A673 (cell line): ENCODE results near the gene PCDHGB5. TPM values are rescaled to one million over a fixed set of nuclear protein-coding genes. Genes with fewer than 3 reads are reported as not detected.

Experiments
- BruUV-seq: library from RNA; stranded (reverse); fragments of 400-500 nt; replicated peaks from 2 replicates; lab custom pipeline; 2021; lab: Mats Ljungman, UMichigan
- CTCF ChIA-PET: fragments of 300-600 bp; sonication (Branson Sonifier 250); formaldehyde crosslinking; loops from one replicate; lab custom pipeline; 2022; ENCODE audit warnings: antibody characterized with exemption; lab: Charles Lee
- POLR2A ChIA-PET: fragments of 300-600 bp; sonication (Branson Sonifier 250); formaldehyde crosslinking; loops from one replicate; lab custom pipeline; 2022; ENCODE audit warnings: antibody characterized with exemption; ENCODE audit not compliant: low non-redundant PET; lab: Charles Lee
- DNase-seq: peaks from one replicate; pipeline ENCODE4 v3.0.0-alpha.2; 2015; ENCODE audit warnings: low spot score
- H3K27ac ChIP-seq: fragments of 200-600 bp; sonication (generic); 2 replicates; pipeline ENCODE4 v1.5.1; 2016; ENCODE audit warnings: mixed run types, low read depth, mild to moderate bottlenecking, mixed read lengths, antibody characterized with exemption, low read length; ENCODE audit not compliant: poor library complexity, severe bottlenecking
- H3K27me3 ChIP-seq: fragments of 200-600 bp; sonication (generic); replicated peaks from 2 replicates; pipeline ENCODE4 v1.6.1; 2017; ENCODE audit warnings: mixed run types, low read depth, mild to moderate bottlenecking, mixed read lengths, antibody characterized with exemption, low read length; ENCODE audit not compliant: insufficient read depth, poor library complexity
- H3K36me3 ChIP-seq: fragments of 200-600 bp; sonication (generic); 2 replicates; pipeline ENCODE4 v1.6.1; 2016; ENCODE audit warnings: mixed run types, mild to moderate bottlenecking, mixed read lengths, antibody characterized with exemption, low read length; ENCODE audit not compliant: insufficient read depth, poor library complexity, severe bottlenecking
- H3K4me1 ChIP-seq: fragments of 200-600 bp; sonication (generic); 2 replicates; pipeline ENCODE4 v1.6.1; 2017; ENCODE audit warnings: mixed run types, mild to moderate bottlenecking, mixed read lengths, antibody characterized with exemption, low read length; ENCODE audit not compliant: insufficient read depth, poor library complexity, severe bottlenecking
- H3K4me3 ChIP-seq: fragments of 200-600 bp; sonication (generic); 2 replicates; pipeline ENCODE4 v1.5.1; 2016; ENCODE audit warnings: low read depth, mixed run types, mild to moderate bottlenecking, mixed read lengths, low read length; ENCODE audit not compliant: poor library complexity, severe bottlenecking
- H3K9me3 ChIP-seq: fragments of 200-600 bp; sonication (generic); 2 replicates; pipeline ENCODE4 v1.6.1; 2016; ENCODE audit warnings: mixed run types, low read depth, mild to moderate bottlenecking, mixed read lengths, antibody characterized with exemption, low read length; ENCODE audit not compliant: poor library complexity, severe bottlenecking
- EZH2 ChIP-seq: fragments of 200-600 bp; sonication (generic); IDR thresholded peaks from 2 replicates; pipeline ENCODE4 v1.6.1; 2017; ENCODE audit warnings: borderline replicate concordance, low read depth, mild to moderate bottlenecking, mixed read lengths, antibody characterized with exemption, low read length; ENCODE audit not compliant: poor library complexity, severe bottlenecking
- intact Hi-C: fragments of 100-400 bp; cut with micrococcal nuclease; formaldehyde crosslinking; loops from one replicate; pipeline ENCODE4 v1.10.0; 2022; ENCODE audit not compliant: unreplicated experiment
- total RNA-seq: library from RNA; stranded (reverse); gene quantifications from 2 replicates; pipeline ENCODE4 v1.2.3, GENCODE V29; 2021
- TF ChIP-seq, protein P1 (sequence below): fragments of 300-800, 200-600 bp; sonication (generic); conservative IDR thresholded peaks from 2 replicates; pipeline ENCODE4 v1.5.1; 2017; ENCODE audit warnings: low read depth, mild to moderate bottlenecking, antibody characterized with exemption, low read length, moderate library complexity, mixed read lengths

PCDHGB5 gene
- total RNA-seq, 1 experiment from 2014 or later, result 43.3 TPM

DNA sequence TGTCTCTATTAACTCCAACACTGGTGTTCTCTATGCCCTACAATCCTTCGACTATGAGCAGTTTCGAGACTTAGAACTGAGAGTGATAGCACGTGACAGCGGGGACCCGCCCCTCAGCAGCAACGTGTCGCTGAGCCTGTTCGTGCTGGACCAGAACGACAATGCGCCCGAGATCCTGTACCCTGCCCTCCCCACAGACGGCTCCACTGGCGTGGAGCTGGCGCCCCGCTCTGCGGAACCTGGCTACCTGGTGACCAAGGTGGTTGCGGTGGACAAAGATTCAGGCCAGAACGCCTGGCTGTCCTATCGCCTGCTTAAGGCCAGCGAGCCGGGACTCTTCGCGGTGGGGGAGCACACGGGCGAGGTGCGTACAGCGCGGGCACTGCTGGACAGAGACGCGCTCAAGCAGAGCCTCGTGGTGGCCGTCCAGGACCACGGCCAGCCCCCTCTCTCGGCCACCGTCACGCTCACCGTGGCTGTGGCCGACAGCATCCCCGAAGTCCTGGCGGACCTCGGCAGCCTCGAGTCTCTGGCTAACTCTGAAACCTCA, 25.1 kb downstream of the PCDHGB5 start:
- no peaks in the 10 kb centered on the region for H3K4me1 ChIP-seq
- POLR2A ChIA-PET, result no interaction called here
- intact Hi-C loops, result no loop called here
- H3K36me3 ChIP-seq, result peaks cover 28% of the 10 kb centered on the region
- H3K27me3 ChIP-seq, result no peaks in the 10 kb centered on the region
- BruUV-seq, result no TSS peak
- peaks cover 96% of the 10 kb centered on the region for H3K9me3 ChIP-seq
- no peak for TF ChIP-seq EZH2
- TF ChIP-seq, protein P1, sequence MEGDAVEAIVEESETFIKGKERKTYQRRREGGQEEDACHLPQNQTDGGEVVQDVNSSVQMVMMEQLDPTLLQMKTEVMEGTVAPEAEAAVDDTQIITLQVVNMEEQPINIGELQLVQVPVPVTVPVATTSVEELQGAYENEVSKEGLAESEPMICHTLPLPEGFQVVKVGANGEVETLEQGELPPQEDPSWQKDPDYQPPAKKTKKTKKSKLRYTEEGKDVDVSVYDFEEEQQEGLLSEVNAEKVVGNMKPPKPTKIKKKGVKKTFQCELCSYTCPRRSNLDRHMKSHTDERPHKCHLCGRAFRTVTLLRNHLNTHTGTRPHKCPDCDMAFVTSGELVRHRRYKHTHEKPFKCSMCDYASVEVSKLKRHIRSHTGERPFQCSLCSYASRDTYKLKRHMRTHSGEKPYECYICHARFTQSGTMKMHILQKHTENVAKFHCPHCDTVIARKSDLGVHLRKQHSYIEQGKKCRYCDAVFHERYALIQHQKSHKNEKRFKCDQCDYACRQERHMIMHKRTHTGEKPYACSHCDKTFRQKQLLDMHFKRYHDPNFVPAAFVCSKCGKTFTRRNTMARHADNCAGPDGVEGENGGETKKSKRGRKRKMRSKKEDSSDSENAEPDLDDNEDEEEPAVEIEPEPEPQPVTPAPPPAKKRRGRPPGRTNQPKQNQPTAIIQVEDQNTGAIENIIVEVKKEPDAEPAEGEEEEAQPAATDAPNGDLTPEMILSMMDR, result no peak
- CTCF ChIA-PET, result interaction anchor here (3.1 kb wide), 1 partner anchor 141 kb away, joined by 15 read pairs; no protein-coding TSS in a partner anchor
- no peak for DNase-seq
- H3K27ac ChIP-seq, result no peak overlapping the region
- no peak overlapping the region for H3K4me3 ChIP-seq

DNA sequence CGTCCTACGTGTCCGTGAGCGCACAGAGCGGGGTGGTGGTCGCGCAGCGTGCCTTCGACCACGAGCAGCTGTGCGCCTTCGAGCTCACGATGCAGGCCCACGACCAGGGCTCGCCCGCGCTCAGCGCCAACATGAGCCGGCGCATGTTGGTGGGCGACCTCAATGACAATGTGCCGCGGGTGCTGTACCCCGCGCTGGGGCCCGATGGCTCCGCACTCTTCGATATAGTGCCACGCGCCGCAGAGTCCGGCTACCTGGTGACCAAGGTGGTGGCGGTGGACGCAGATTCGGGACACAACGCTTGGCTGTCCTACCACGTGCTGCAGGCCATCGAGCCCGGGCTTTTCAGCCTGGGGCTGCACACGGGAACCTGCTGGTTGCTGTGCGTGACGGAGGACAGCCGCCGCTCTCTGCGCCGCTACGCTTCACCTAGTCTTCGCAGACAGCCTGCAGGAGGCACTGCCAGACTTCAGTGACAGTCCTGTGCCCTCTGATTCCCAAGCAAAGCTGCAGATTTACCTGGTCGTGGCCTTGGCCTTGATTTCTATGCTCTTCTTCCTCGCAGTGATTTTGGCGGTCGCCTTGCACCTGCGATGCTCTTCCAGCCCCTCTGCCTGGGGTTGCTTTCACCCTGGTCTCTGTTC, 30.2 kb downstream of the PCDHGB5 start:
- no TSS peak for BruUV-seq
- H3K27ac ChIP-seq, result no peak overlapping the region
- TF ChIP-seq, protein P1, result no peak
- no peak for TF ChIP-seq EZH2
- H3K36me3 ChIP-seq, result peaks cover 61% of the 10 kb centered on the region
- H3K9me3 ChIP-seq, result peaks cover 93% of the 10 kb centered on the region
- no peaks in the 10 kb centered on the region for H3K27me3 ChIP-seq
- H3K4me1 ChIP-seq, result no peaks in the 10 kb centered on the region
- POLR2A ChIA-PET, result no interaction called here
- CTCF ChIA-PET, result no interaction called here
- no peak for DNase-seq
- intact Hi-C loops, result no loop called here
- no peak overlapping the region for H3K4me3 ChIP-seq

DNA sequence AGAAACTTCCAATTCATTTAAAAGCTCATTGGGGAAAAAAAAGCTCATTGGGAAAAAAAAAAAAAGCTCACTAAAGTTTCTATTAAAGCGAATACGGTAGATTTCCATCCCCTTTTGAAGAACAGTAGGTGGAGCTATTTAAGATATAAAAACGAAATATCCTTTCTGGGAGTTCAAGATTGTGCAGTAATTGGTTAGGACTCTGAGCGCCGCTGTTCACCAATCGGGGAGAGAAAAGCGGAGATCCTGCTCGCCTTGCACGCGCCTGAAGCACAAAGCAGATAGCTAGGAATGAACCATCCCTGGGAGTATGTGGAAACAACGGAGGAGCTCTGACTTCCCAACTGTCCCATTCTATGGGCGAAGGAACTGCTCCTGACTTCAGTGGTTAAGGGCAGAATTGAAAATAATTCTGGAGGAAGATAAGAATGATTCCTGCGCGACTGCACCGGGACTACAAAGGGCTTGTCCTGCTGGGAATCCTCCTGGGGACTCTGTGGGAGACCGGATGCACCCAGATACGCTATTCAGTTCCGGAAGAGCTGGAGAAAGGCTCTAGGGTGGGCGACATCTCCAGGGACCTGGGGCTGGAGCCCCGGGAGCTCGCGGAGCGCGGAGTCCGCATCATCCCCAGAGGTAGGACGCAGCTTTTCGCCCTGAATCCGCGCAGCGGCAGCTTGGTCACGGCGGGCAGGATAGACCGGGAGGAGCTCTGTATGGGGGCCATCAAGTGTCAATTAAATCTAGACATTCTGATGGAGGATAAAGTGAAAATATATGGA, 32.8 kb downstream of the PCDHGB5 start, which contains the start of gene PCDHGA12:
Gene PCDHGA12 (plus strand): TSS at position 176 of the 782 bp plus-strand sequence. CDS start 253 bp downstream, at position 429.
- Histone ChIP-seq H3K4me3 (no peak within 1 kb of the TSS), H3K4me1 (no peaks in the 10 kb centered on the region), H3K9me3 (peaks cover 70% of the 10 kb centered on the region), H3K36me3 (peaks cover 63% of the 10 kb centered on the region), H3K27ac (no peak within 1 kb of the TSS), H3K27me3 (no peaks in the 10 kb centered on the region)
- ChIA-PET CTCF (interaction anchor here (1.2 kb wide), 1 partner anchor 10 kb away, joined by 4 read pairs; the partner anchor contains the start of gene PCDHGA11), POLR2A (interaction anchor here (0.7 kb wide), 1 partner anchor 62 kb away, joined by 9 read pairs; no protein-coding TSS in a partner anchor)
- TF ChIP-seq, protein P1, result no peak
- no peak for TF ChIP-seq EZH2
- peak; percentile 7 for DNase-seq
- intact Hi-C loops, result no loop called here
- no TSS peak for BruUV-seq
